Measurements from ENCODE around the gene LEFTY1. TPM values are rescaled to one million over a fixed set of nuclear protein-coding genes. Genes with fewer than 3 reads are reported as not detected.

Gene LEFTY1
- total RNA-seq, 1 donor from 2014 or later: 0.31 TPM

DNA sequence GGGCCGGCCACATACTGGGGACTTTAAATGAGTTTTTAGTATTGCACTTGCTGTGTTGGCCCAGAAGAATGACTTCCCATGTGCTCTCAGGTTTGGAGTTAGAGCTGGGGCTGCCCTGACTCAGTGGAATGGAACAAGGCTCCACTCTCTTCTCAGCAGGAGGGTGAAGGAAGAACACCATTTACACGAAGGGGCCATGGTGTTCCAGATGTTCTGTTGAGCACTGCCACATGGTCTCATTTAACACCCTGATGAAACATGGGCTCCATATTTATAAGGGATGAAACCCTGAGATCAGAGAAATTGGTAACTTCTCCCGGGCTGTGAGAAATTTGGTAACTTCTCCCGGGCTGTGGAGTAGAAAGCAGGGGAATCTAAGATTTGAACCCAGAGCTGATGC lies 29.3 kb upstream of the LEFTY1 start:
- H3K9me3 Mint-ChIP-seq: no peaks in the 10 kb centered on the region
- H3K36me3 Mint-ChIP-seq: peaks cover 15% of the 10 kb centered on the region
- H3K27me3 Mint-ChIP-seq: no peaks in the 10 kb centered on the region

DNA sequence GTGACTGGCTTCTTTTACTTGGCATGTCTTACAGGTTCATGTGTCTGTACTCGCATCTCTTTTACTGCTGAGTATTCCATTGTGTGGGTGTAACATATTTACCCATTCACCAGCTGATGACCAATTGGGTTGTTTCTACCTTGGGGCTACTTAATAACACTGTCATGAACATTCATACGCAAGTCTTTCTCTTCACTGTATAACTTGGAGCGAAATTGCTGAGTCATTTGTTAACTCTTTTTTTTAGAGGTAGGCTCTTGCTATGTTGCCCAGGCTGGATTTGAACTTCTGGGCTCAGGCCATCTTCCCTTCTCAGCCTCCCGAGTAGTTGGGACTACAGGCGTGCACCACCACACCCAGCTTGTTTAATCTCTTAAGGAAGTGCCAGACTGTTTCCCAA lies 28.6 kb upstream of the LEFTY1 start:
- peaks cover 17% of the 10 kb centered on the region for H3K36me3 Mint-ChIP-seq
- TF ChIP-seq, protein P1, sequence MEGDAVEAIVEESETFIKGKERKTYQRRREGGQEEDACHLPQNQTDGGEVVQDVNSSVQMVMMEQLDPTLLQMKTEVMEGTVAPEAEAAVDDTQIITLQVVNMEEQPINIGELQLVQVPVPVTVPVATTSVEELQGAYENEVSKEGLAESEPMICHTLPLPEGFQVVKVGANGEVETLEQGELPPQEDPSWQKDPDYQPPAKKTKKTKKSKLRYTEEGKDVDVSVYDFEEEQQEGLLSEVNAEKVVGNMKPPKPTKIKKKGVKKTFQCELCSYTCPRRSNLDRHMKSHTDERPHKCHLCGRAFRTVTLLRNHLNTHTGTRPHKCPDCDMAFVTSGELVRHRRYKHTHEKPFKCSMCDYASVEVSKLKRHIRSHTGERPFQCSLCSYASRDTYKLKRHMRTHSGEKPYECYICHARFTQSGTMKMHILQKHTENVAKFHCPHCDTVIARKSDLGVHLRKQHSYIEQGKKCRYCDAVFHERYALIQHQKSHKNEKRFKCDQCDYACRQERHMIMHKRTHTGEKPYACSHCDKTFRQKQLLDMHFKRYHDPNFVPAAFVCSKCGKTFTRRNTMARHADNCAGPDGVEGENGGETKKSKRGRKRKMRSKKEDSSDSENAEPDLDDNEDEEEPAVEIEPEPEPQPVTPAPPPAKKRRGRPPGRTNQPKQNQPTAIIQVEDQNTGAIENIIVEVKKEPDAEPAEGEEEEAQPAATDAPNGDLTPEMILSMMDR (conservative IDR thresholded peaks at IDR 0.05): no peak
- no peak overlapping the region for H3K4me3 Mint-ChIP-seq
- no peaks in the 10 kb centered on the region for H3K9me3 Mint-ChIP-seq
- no peaks in the 10 kb centered on the region for H3K27me3 Mint-ChIP-seq
- H3K27ac Mint-ChIP-seq: no peak overlapping the region
- DNase-seq (ENCODE audit: extremely low spot score, unreplicated experiment): no peak
- H3K4me1 Mint-ChIP-seq (ENCODE audit: unreplicated experiment): peaks cover 17% of the 10 kb centered on the region

More for the DNA sequence above, 29.3 kb upstream of the LEFTY1 start:
- Mint-ChIP-seq H3K4me1 (ENCODE audit: unreplicated experiment) (peaks cover 21% of the 10 kb centered on the region), H3K4me3 (no peak overlapping the region), H3K27ac (no peak overlapping the region)
- TF ChIP-seq, protein P1 (conservative IDR thresholded peaks at IDR 0.05): no peak
- DNase-seq (ENCODE audit: extremely low spot score, unreplicated experiment): no peak

DNA sequence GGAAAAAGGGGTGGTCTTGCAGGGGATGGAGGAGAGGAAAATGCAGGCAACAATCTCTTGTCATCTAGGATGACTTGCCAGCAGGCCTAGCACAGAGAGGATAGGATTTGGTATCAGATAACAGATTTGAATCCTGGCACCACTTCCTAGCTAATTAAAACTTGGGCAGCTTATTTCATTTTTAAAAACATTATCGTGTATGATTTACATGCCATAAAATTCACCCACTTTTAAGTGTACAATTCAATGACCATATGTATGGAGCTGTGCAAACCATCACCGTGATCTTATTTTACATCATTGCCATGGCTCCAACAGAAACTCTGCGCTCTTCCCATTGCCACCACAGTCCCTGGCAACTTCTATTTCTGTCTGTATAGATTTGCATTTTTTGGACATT lies 28.2 kb upstream of the LEFTY1 start:
- Mint-ChIP-seq H3K36me3 (peaks cover 19% of the 10 kb centered on the region), H3K27ac (no peak overlapping the region), H3K4me1 (ENCODE audit: unreplicated experiment) (peaks cover 16% of the 10 kb centered on the region), H3K27me3 (no peaks in the 10 kb centered on the region), H3K4me3 (no peak overlapping the region), H3K9me3 (no peaks in the 10 kb centered on the region)
- TF ChIP-seq, protein P1 (conservative IDR thresholded peaks at IDR 0.05): no peak
- no peak for DNase-seq (ENCODE audit: extremely low spot score, unreplicated experiment)

DNA sequence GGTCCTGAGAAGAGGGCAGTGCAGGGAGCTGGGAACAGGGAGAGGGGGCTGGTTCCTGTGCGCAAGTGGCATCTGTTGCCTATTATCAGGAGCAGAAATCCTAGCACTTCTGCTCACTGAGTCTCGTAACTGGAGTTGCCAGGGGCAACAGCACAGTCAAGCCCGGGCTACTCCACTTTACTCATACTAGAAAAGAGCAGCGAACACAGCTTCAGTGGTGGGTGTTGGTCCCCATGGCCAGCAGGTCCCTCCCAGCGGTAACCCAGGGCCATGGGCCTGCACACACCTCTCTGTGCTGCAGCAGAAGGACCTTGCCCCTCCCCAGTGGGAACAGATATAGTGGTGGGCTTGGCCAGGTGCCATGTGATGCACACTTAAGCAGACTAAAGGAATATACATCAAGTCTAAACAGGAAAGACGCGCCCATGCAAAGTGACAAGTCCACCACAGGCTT lies 26.6 kb upstream of the LEFTY1 start:
- peak overlapping the region; percentile 22 for H3K27ac Mint-ChIP-seq
- no peak for DNase-seq (ENCODE audit: extremely low spot score, unreplicated experiment)
- no peak overlapping the region for H3K4me3 Mint-ChIP-seq
- H3K9me3 Mint-ChIP-seq: no peaks in the 10 kb centered on the region
- peaks cover 3% of the 10 kb centered on the region for H3K27me3 Mint-ChIP-seq
- peaks cover 19% of the 10 kb centered on the region for H3K36me3 Mint-ChIP-seq
- TF ChIP-seq, protein P1 (conservative IDR thresholded peaks at IDR 0.05): no peak
- H3K4me1 Mint-ChIP-seq (ENCODE audit: unreplicated experiment): peaks cover 17% of the 10 kb centered on the region

DNA sequence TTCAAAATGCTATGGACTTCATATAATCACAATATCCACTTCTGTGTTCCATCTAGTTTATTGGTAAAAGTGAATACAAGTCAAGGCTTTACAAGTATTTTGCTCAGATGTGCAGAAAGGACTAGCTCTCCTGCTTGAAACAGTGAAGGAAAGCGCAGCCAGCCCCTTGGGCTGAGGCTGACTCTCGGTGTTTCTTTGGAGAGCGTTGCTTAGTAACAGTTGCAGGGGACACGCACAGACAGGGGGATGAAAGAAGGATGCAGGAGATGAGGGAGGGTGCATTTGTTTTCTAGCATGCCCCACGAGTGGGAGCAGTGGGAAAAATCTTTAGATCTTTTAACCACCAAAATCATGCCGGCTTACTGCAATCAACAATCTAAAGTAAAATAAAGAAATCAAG lies 26.0 kb upstream of the LEFTY1 start:
- H3K27me3 Mint-ChIP-seq: peaks cover 3% of the 10 kb centered on the region
- DNase-seq (ENCODE audit: extremely low spot score, unreplicated experiment): no peak
- TF ChIP-seq, protein P1 (conservative IDR thresholded peaks at IDR 0.05): no peak
- H3K4me1 Mint-ChIP-seq (ENCODE audit: unreplicated experiment): peaks cover 21% of the 10 kb centered on the region
- peaks cover 19% of the 10 kb centered on the region for H3K36me3 Mint-ChIP-seq
- H3K4me3 Mint-ChIP-seq: no peak overlapping the region
- H3K9me3 Mint-ChIP-seq: no peaks in the 10 kb centered on the region
- peak overlapping the region; percentile 22 for H3K27ac Mint-ChIP-seq

DNA sequence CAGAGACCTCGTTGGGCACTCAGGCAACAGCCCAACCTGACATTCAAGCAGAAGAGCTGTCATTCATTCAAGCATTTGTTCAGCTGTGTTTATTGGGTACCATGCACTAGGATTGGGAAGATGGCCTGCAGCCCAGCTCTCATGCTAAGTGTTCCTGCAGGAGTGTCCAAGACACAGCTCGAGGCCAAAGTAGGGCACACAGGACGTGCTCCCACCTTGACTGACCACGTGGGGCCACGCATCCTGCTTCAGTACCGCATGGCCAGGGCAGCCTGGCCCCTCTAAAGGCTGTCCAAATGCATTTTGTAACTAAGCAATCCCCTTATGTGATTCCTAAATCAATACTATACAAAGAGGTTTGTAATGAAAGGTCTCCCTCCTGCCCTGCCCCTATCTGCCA lies 25.4 kb upstream of the LEFTY1 start:
- Mint-ChIP-seq H3K4me1 (ENCODE audit: unreplicated experiment) (peaks cover 21% of the 10 kb centered on the region), H3K9me3 (no peaks in the 10 kb centered on the region), H3K27me3 (peaks cover 3% of the 10 kb centered on the region), H3K36me3 (peaks cover 19% of the 10 kb centered on the region), H3K27ac (no peak overlapping the region), H3K4me3 (no peak overlapping the region)
- no peak for DNase-seq (ENCODE audit: extremely low spot score, unreplicated experiment)
- TF ChIP-seq, protein P1 (conservative IDR thresholded peaks at IDR 0.05): no peak
